Neural progenitor cell (in vitro differentiated cells): ENCODE data around the gene DOK7. TPM values are rescaled to one million over a fixed set of nuclear protein-coding genes. Genes with fewer than 3 reads are reported as not detected.
A peak's percentile ranks its signal among the peaks of the same experiment; 100 is the strongest.

Experiments
- DNase-seq: peaks from one replicate; pipeline ENCODE4 v3.0.0-alpha.2; 2016; ENCODE audit warnings: low spot score
- H2AFZ ChIP-seq: fragments of 200-600 bp; sonication (generic); replicated peaks from 2 replicates; pipeline ENCODE4 v1.6.1; 2016; ENCODE audit warnings: antibody characterized with exemption
- H3F3A ChIP-seq: fragments of 200-600 bp; sonication (generic); 2 replicates; pipeline ENCODE4 v1.6.1; 2016; ENCODE audit warnings: antibody characterized with exemption, low read depth
- H3K27ac ChIP-seq: fragments of 200-600 bp; sonication (generic); 2 replicates; pipeline ENCODE4 v1.5.1; 2016; ENCODE audit warnings: mild to moderate bottlenecking
- H3K27me3 ChIP-seq: fragments of 200-600 bp; sonication (generic); 2 replicates; pipeline ENCODE4 v1.6.1; 2016; ENCODE audit warnings: mild to moderate bottlenecking, moderate library complexity
- H3K36me3 ChIP-seq: fragments of 200-600 bp; sonication (generic); 2 replicates; pipeline ENCODE4 v1.5.1; 2016
- H3K4me1 ChIP-seq: fragments of 200-600 bp; sonication (generic); 2 replicates; pipeline ENCODE4 v1.6.1; 2016; ENCODE audit warnings: mixed run types
- H3K4me2 ChIP-seq: fragments of 200-600 bp; sonication (generic); 2 replicates; pipeline ENCODE4 v1.6.1; 2016
- H3K4me3 ChIP-seq: fragments of 200-600 bp; sonication (generic); 2 replicates; pipeline ENCODE4 v1.5.1; 2016
- H3K79me2 ChIP-seq: fragments of 200-600 bp; sonication (generic); 2 replicates; pipeline ENCODE4 v1.6.1; 2016; ENCODE audit warnings: low read depth
- H3K9ac ChIP-seq: fragments of 200-600 bp; sonication (generic); 2 replicates; pipeline ENCODE4 v1.6.1; 2016
- H3K9me3 ChIP-seq: fragments of 200-600 bp; sonication (generic); 2 replicates; pipeline ENCODE4 v1.5.1; 2016; ENCODE audit warnings: low read depth
- H4K20me1 ChIP-seq: fragments of 200-600 bp; sonication (generic); 2 replicates; pipeline ENCODE4 v1.6.1; 2016; ENCODE audit warnings: low read depth
- H3K27ac Mint-ChIP-seq: 3 replicates; pipeline ENCODE4 v1.8.0; 2021; ENCODE audit warnings: mixed read lengths
- H3K27me3 Mint-ChIP-seq: 2 replicates; pipeline ENCODE4 v1.8.0; 2022; ENCODE audit warnings: low read depth, mild to moderate bottlenecking, inconsistent platforms, moderate library complexity, mixed read lengths; ENCODE audit not compliant: insufficient read depth
- H3K36me3 Mint-ChIP-seq: 3 replicates; pipeline ENCODE4 v1.8.0; 2021; ENCODE audit warnings: mixed read lengths
- H3K4me1 Mint-ChIP-seq: 3 replicates; pipeline ENCODE4 v1.8.0; 2021; ENCODE audit warnings: mixed read lengths
- H3K4me3 Mint-ChIP-seq: 3 replicates; pipeline ENCODE4 v1.8.0; 2021; ENCODE audit warnings: mild to moderate bottlenecking, moderate library complexity, mixed read lengths
- H3K9me3 Mint-ChIP-seq: 3 replicates; pipeline ENCODE4 v1.8.0; 2020; ENCODE audit warnings: mixed read lengths
- CTCF ChIP-seq: fragments of 200-600 bp; sonication (generic); IDR thresholded peaks from 2 replicates; pipeline ENCODE4 v1.5.1; 2017; ENCODE audit warnings: antibody characterized with exemption, mild to moderate bottlenecking
- EZH2 ChIP-seq: fragments of 200-600 bp; sonication (generic); IDR thresholded peaks from 2 replicates; pipeline ENCODE4 v1.6.1; 2017; ENCODE audit warnings: antibody characterized with exemption, mild to moderate bottlenecking, moderate library complexity
- EZH2phosphoT487 ChIP-seq: fragments of 200-600 bp; sonication (generic); IDR thresholded peaks from 2 replicates; pipeline ENCODE4 v1.6.1; 2017; ENCODE audit warnings: antibody characterized with exemption
- total RNA-seq: library from RNA; depleted of rRNA; stranded (reverse); fragments of >200 nt; gene quantifications from 2 replicates; pipeline ENCODE4 v1.2.3, GENCODE V29; 2015; ENCODE audit warnings: low replicate concordance

Gene DOK7
- total RNA-seq, 1 donor from 2014 or later, result not detected

GRCh38 chr4:3417448-3417847 is 45.7 kb upstream of the DOK7 start:
- no peak overlapping the region for H3K4me3 Mint-ChIP-seq
- H3K9me3 Mint-ChIP-seq, result no peaks in the 10 kb centered on the region
- H3K27me3 Mint-ChIP-seq, result peaks cover 2% of the 10 kb centered on the region
- peaks cover 6% of the 10 kb centered on the region for H3K4me1 ChIP-seq
- H3F3A ChIP-seq, result no peaks in the 10 kb centered on the region
- no peak overlapping the region for H3K4me3 ChIP-seq
- peaks cover 16% of the 10 kb centered on the region for H3K4me1 Mint-ChIP-seq
- H3K36me3 ChIP-seq, result no peaks in the 10 kb centered on the region
- TF ChIP-seq EZH2phosphoT487 (no peak), EZH2 (no peak), CTCF (no peak)
- peaks cover 22% of the 10 kb centered on the region for H3K36me3 Mint-ChIP-seq
- H2AFZ ChIP-seq, result no peak overlapping the region
- H3K9ac ChIP-seq, result no peak overlapping the region
- H3K27ac ChIP-seq, result no peak overlapping the region
- H3K79me2 ChIP-seq, result no peaks in the 10 kb centered on the region
- DNase-seq, result no peak
- no peaks in the 10 kb centered on the region for H3K27me3 ChIP-seq
- H3K4me2 ChIP-seq, result no peak overlapping the region
- peaks cover 3% of the 10 kb centered on the region for H4K20me1 ChIP-seq
- no peaks in the 10 kb centered on the region for H3K9me3 ChIP-seq
- no peak overlapping the region for H3K27ac Mint-ChIP-seq

- H3K27ac Mint-ChIP-seq, result no peak overlapping the region
Observed at GRCh38 chr4:3418029-3418762, 44.9 kb upstream of the DOK7 start.

GRCh38 chr4:3419836-3420605 is 43.1 kb upstream of the DOK7 start:
- Histone ChIP-seq H3K9ac (no peak overlapping the region), H3K27me3 (no peaks in the 10 kb centered on the region), H2AFZ (no peak overlapping the region), H3K9me3 (no peaks in the 10 kb centered on the region), H3K27ac (no peak overlapping the region), H3F3A (no peaks in the 10 kb centered on the region), H3K4me1 (no peaks in the 10 kb centered on the region), H3K4me3 (no peak overlapping the region), H4K20me1 (peaks cover 3% of the 10 kb centered on the region), H3K4me2 (no peak overlapping the region), H3K79me2 (no peaks in the 10 kb centered on the region), H3K36me3 (no peaks in the 10 kb centered on the region)
- Mint-ChIP-seq H3K4me3 (no peak overlapping the region), H3K4me1 (peaks cover 3% of the 10 kb centered on the region), H3K9me3 (no peaks in the 10 kb centered on the region), H3K36me3 (peaks cover 25% of the 10 kb centered on the region), H3K27me3 (peaks cover 4% of the 10 kb centered on the region), H3K27ac (no peak overlapping the region)
- DNase-seq, result no peak
- TF ChIP-seq EZH2phosphoT487, result no peak
- TF ChIP-seq EZH2, result no peak
- no peak for TF ChIP-seq CTCF

More at GRCh38 chr4:3418029-3418762, 44.9 kb upstream of the DOK7 start:
- no peak for DNase-seq
- Histone ChIP-seq H2AFZ (no peak overlapping the region), H3K27me3 (no peaks in the 10 kb centered on the region), H3F3A (no peaks in the 10 kb centered on the region), H3K27ac (no peak overlapping the region), H3K4me1 (peaks cover 5% of the 10 kb centered on the region), H3K79me2 (no peaks in the 10 kb centered on the region), H3K9me3 (no peaks in the 10 kb centered on the region), H3K9ac (no peak overlapping the region), H3K36me3 (no peaks in the 10 kb centered on the region), H3K4me2 (no peak overlapping the region), H3K4me3 (no peak overlapping the region), H4K20me1 (peaks cover 3% of the 10 kb centered on the region)
- no peak overlapping the region for H3K4me3 Mint-ChIP-seq
- peaks cover 4% of the 10 kb centered on the region for H3K27me3 Mint-ChIP-seq
- peaks cover 25% of the 10 kb centered on the region for H3K36me3 Mint-ChIP-seq
- no peaks in the 10 kb centered on the region for H3K9me3 Mint-ChIP-seq
- H3K4me1 Mint-ChIP-seq, result peaks cover 16% of the 10 kb centered on the region
- TF ChIP-seq EZH2phosphoT487, result no peak
- no peak for TF ChIP-seq EZH2
- peak; percentile 18 for TF ChIP-seq CTCF
